Stimulated activated naive B cell treated with anti-CD40 and anti-IgM and Interleukin-4, amounts not matched to agents 10 μg/mL and 1 μg/mL and 100 μg/mL, for 72 hours (primary cell): ENCODE results near the gene HOXC11.

Experiments used
- ATAC-seq, 2 donors: fragments of 150-1000 bp; cut with Tn5 transposase; replicated peaks; 2 replicates each; pipeline ENCODE4 v1.10.0; 2021; ENCODE audit warnings: moderate library complexity in 1 of 2
- DNase-seq: peaks from one replicate; pipeline ENCODE4 v3.0.0; 2021
- H3K27ac Mint-ChIP-seq: one replicate; pipeline ENCODE4 v1.8.0; 2022; ENCODE audit warnings: mild to moderate bottlenecking, mixed read lengths
- H3K27me3 Mint-ChIP-seq, 2 donors: one replicate each; pipeline ENCODE4 v1.8.0; 2022; ENCODE audit warnings: mixed read lengths in 2 of 2
- H3K36me3 Mint-ChIP-seq, 2 donors: one replicate each; pipeline ENCODE4 v1.8.0; 2022; ENCODE audit warnings: mixed read lengths in 2 of 2, mild to moderate bottlenecking in 1 of 2
- H3K4me1 Mint-ChIP-seq, 2 donors: one replicate each; pipeline ENCODE4 v1.8.0; 2022; ENCODE audit warnings: mixed read lengths in 2 of 2, mild to moderate bottlenecking in 1 of 2
- H3K4me3 Mint-ChIP-seq, 2 donors: one replicate each; pipeline ENCODE4 v1.8.0; 2022; ENCODE audit warnings: mild to moderate bottlenecking in 2 of 2, mixed read lengths in 2 of 2, moderate library complexity in 1 of 2
- H3K9me3 Mint-ChIP-seq, 2 donors: one replicate each; pipeline ENCODE4 v1.8.0; 2022; ENCODE audit warnings: mixed read lengths in 2 of 2, mild to moderate bottlenecking in 1 of 2

HOXC11 gene

DNA sequence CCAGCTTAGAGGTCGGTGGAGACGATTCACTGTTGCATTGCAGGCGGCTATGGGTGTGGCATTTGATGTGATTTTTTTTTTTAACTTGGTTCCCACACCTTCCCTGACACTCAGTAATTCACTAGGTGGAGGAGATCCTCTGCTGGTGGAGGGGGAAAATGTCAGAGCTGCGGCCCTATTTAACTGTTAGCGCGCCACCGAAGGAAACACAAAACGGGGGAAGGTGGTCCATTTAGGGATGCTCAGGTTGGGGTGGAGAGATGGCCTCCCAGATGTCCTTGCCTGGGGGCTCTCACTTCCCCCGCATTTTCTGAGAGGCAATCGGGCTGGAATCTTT, 22.5 kb upstream of the HOXC11 start:
- Mint-ChIP-seq H3K4me1 (peaks cover 4 to 8% of the 10 kb centered on the region in 2 donors), H3K27me3 (peaks cover 74 to 85% of the 10 kb centered on the region in 2 donors), H3K9me3 (peaks cover 0 to 2% of the 10 kb centered on the region in 2 donors), H3K36me3 (peaks cover 0 to 6% of the 10 kb centered on the region in 2 donors), H3K27ac (no peak overlapping the region), H3K4me3 (no peak overlapping the region)
- ATAC-seq (no peak), DNase-seq (no peak)

DNA sequence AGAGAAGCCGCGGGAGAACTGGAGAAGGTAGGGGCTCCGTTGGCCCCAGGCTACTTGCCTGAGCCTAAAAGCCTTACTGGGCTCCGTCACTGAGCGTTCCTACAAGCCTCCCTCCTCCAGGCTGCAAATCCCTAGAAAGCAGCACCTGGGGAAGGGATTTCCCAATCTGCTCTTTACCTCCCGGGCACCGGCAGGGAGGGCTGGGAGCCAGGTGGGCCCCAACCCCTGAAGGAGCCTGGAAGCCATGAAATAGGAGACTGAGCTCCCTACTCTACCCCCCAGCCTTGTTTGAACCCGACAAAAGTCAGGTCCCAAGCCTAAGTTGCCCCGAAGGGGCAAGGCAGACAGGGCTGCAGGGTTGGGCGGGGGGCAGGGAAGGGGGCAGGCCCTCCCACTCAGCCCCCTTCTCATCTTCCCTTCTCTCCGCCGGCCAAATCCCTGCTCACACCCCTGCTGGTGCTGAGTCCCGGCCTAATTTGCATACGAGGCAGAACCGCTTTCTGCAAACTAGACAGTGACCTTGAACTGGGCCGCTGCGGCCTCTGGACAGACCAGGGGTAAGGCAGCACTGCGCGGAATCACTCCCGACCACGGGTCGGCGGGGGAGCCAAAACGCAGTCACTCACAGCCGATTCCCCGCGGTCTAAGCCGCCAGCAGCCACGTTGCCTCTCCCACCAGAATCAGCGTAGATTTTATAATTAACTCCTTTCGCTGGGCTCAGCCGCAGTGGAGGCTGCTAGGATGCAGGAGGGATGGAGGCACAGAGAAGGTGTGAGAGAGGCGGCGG, 21.9 kb upstream of the HOXC11 start:
- Mint-ChIP-seq H3K27me3 (peaks cover 74 to 85% of the 10 kb centered on the region in 2 donors), H3K4me3 (peak overlapping the region in 1 of 2 donors; percentile 11), H3K27ac (peak overlapping the region; percentile 76)

DNA sequence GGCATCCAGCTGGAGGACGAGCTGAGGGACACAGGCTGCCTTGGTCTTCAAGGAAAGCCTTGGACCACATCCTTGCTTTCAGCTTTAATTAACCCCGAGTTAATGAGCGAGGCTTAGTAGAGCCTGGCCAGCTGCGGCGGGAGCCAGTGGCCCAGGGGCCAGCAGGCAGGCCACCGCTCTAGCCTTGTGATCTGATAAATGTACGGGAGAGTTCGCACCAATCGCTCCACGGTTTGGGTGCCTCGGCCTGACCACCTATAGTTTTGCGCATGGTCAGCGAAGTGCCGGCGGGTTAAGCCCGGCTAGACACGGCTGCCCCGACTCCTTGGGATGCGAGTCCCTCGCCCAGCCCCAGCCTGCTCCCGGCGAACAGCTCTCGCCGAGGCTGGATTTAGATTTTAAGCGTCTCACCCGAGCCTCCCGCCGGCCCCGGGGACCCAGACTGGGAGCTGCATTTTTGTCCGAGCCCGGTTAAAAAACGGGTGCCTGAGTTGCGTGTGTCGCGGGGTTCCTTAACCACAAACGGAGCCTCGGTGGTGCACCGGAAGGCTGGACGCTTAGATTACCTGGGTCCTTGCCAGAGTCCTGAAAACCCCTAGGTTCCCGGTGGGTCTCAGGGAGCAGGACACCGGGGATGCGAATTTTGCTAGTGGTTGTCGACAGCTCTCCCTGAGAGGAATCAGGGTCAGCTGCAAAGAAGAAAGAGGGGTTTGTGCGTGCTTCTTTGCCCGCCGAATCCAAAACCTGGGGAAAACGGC, 21.2 kb upstream of the HOXC11 start:
- H3K4me1 Mint-ChIP-seq = peaks cover 10 to 17% of the 10 kb centered on the region in 2 donors
- DNase-seq = no peak
- peaks cover 0 to 4% of the 10 kb centered on the region in 2 donors for H3K9me3 Mint-ChIP-seq
- H3K27ac Mint-ChIP-seq = peak overlapping the region; percentile 76
- ATAC-seq = no peak
- H3K36me3 Mint-ChIP-seq = peaks cover 0 to 6% of the 10 kb centered on the region in 2 donors
- peak overlapping the region in 1 of 2 donors; percentile 11 for H3K4me3 Mint-ChIP-seq
- peaks cover 74 to 85% of the 10 kb centered on the region in 2 donors for H3K27me3 Mint-ChIP-seq

More for the DNA sequence above, 21.9 kb upstream of the HOXC11 start:
- H3K4me1 Mint-ChIP-seq = peaks cover 6 to 12% of the 10 kb centered on the region in 2 donors
- peaks cover 0 to 6% of the 10 kb centered on the region in 2 donors for H3K36me3 Mint-ChIP-seq
- DNase-seq = no peak
- no peak for ATAC-seq
- H3K9me3 Mint-ChIP-seq = peaks cover 0 to 4% of the 10 kb centered on the region in 2 donors

DNA sequence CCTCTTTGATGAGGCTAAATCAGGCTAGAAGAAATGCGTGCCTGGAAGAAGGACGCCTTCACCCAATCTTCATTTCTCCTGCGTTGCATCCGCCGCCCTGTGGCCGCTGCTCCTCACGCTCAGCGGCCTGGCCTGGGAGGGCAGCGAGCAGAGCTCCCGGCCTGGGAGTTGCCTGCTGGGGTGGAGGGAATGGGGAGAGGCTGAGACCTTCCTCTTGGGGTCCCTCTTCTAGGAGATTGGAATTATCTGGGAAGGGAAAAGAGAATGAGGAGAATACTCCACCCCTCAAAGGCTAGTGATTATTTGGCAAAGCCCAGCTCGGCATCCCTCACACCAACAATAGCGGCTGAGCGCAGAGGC, 20.6 kb upstream of the HOXC11 start:
- H3K36me3 Mint-ChIP-seq = peaks cover 0 to 6% of the 10 kb centered on the region in 2 donors

DNA sequence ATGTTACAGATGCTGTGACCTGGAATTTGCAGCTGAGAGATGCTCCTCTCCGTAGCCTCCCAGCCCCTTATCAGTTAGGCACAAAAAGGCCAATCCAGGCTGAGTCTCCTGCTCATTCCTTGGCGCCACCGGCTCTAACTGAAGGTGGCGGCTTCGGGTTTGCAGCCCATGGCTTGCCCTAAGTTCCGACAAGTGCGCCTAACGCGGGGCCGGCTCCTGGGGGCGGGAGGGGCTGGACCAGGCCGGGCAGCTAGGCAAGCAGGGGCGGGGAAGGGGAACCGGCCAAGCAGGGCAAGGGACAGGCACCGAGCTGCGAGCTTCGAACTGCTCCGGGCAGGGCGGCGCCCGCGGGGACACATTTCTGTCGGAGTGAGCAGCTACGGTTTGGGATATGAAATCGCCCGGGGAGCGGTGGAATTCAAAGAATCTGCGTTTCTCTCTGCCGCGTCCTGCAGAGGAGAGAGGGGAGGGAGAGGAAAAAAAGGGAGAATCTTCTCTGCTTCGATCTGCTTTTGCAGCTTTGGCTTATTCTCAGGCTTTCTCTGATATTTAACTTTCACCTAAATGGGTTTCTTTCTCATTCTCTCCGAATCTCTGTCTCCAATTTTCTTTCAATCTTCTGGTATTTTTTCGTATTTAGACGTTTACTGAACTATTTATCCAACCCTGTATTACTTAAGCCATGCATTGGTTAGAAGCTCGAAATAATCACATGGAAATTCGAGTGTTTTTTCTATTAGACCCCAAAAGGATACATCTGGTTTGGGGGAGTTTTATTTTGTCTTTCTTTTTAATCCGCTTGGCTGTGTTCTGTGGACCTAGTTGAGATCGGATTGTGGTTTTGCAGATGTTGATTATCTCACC, 19.8 kb upstream of the HOXC11 start:
- no peak for DNase-seq
- Mint-ChIP-seq H3K9me3 (peaks cover 0 to 4% of the 10 kb centered on the region in 2 donors), H3K27me3 (peaks cover 77 to 90% of the 10 kb centered on the region in 2 donors), H3K27ac (peak overlapping the region; percentile 62), H3K4me3 (peak overlapping the region; percentile 5 to 7), H3K4me1 (peaks cover 11 to 22% of the 10 kb centered on the region in 2 donors), H3K36me3 (peaks cover 0 to 6% of the 10 kb centered on the region in 2 donors)
- ATAC-seq = no peak

More for the DNA sequence above, 20.6 kb upstream of the HOXC11 start:
- Mint-ChIP-seq H3K27ac (peak overlapping the region; percentile 62), H3K27me3 (peaks cover 76 to 87% of the 10 kb centered on the region in 2 donors), H3K4me1 (peaks cover 11 to 22% of the 10 kb centered on the region in 2 donors), H3K4me3 (peak overlapping the region in 1 of 2 donors; percentile 6), H3K9me3 (peaks cover 0 to 4% of the 10 kb centered on the region in 2 donors)
- no peak for ATAC-seq
- no peak for DNase-seq

DNA sequence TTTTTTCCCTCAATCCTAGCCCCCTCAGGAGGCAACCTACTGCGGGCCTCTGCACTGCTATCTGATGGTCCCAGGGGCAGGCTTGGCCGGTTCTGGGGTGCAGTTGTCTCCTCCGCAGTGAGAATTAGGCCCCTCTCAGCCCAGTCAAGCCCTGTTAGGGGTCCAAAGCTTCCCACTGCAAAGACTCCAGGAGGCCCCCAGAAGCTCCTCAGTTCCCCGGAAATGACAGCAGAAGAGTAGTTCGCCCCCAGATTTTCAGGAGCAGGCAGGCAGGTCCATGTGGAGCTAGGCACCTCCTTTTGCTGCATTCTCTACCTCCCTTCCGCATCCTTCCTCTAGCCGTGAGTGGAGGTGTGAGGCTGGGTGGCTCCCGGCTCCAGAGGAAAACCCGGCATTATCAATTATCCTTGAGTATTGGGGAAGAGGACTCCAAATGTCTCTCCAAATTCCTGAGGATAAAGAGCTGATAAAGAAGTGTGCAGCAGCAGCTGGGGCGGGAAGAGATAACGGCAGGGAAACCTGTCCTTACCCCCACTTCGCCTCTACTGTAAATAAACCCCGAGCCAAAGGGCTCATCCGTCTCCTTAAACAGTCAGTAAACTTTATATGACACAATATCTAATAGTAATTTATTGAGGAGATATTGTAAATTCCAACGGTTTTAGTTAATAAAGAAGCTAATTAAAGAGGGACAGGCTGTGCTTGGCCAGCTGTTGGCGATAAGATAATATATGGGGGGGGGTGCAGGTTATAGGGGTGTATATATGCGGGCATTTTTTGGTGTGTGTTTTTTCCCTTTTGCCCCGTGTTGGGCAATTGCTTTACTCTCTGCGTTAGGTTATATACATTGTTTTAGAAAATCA, 18.9 kb upstream of the HOXC11 start:
- DNase-seq (no peak), ATAC-seq (no peak)
- Mint-ChIP-seq H3K27ac (peak overlapping the region; percentile 73), H3K27me3 (peaks cover 77 to 90% of the 10 kb centered on the region in 2 donors), H3K4me3 (no peak overlapping the region), H3K9me3 (peaks cover 0 to 4% of the 10 kb centered on the region in 2 donors), H3K36me3 (peaks cover 0 to 6% of the 10 kb centered on the region in 2 donors), H3K4me1 (peaks cover 11 to 22% of the 10 kb centered on the region in 2 donors)

DNA sequence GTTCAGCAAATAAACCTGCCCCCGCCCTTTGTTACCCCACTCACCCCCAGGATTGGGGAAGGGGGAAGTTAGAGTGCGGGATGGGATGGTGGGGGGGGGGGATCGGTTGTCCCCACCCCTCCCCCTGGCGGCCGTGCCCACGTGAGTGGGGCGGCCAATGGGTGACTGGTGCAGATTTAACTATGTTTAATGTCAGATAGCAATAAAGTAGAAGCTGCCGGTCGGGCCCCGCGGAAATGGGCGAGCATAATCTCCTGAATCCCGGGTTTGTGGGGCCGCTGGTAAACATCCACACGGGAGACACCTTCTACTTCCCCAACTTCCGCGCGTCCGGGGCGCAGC, 18.3 kb upstream of the HOXC11 start, which contains the start of gene HOXC12:
TSS of gene HOXC12 (plus strand) at position 210 of the 342 bp plus-strand sequence. CDS start at position 237, 27 bp downstream.
- H3K27me3 Mint-ChIP-seq = peaks cover 79 to 90% of the 10 kb centered on the region in 2 donors
- ATAC-seq (no peak), DNase-seq (no peak)
- peaks cover 0 to 6% of the 10 kb centered on the region in 2 donors for H3K36me3 Mint-ChIP-seq
- H3K9me3 Mint-ChIP-seq = peaks cover 2 to 4% of the 10 kb centered on the region in 2 donors
- H3K4me1 Mint-ChIP-seq = peaks cover 11 to 22% of the 10 kb centered on the region in 2 donors
- H3K4me3 Mint-ChIP-seq = no peak within 1 kb of the TSS
- peak within 1 kb of the TSS; percentile 73 for H3K27ac Mint-ChIP-seq

DNA sequence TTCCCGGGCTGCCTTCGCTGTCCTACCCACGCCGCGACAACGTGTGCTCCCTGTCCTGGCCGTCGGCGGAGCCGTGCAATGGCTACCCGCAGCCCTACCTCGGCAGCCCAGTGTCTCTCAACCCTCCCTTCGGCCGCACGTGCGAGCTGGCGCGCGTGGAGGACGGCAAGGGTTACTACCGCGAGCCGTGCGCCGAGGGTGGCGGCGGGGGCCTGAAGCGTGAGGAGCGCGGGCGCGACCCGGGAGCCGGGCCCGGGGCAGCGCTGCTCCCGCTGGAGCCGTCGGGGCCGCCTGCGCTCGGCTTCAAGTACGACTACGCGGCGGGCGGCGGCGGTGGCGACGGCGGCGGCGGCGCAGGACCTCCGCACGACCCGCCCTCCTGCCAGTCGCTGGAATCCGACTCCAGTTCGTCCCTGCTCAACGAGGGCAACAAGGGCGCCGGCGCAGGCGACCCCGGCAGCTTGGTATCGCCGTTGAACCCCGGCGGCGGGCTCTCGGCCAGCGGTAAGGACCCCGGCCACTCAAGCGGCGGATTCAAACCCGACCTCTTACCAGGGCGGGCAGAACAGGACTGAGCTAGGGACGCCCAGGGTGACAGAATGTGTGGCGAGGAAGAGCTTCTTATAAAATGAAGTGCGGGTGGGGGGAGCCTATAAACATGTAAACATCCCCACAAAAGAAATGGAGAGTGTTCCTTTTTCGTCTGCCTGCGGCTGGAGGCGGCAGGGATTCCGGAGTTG, 17.7 kb upstream of the HOXC11 start:
- peaks cover 0 to 6% of the 10 kb centered on the region in 2 donors for H3K36me3 Mint-ChIP-seq
- H3K27me3 Mint-ChIP-seq = peaks cover 79 to 90% of the 10 kb centered on the region in 2 donors
- no peak for ATAC-seq
- no peak overlapping the region for H3K4me3 Mint-ChIP-seq
- H3K4me1 Mint-ChIP-seq = peaks cover 14 to 27% of the 10 kb centered on the region in 2 donors
- peaks cover 4 to 6% of the 10 kb centered on the region in 2 donors for H3K9me3 Mint-ChIP-seq
- H3K27ac Mint-ChIP-seq = peak overlapping the region; percentile 73
- DNase-seq = no peak

DNA sequence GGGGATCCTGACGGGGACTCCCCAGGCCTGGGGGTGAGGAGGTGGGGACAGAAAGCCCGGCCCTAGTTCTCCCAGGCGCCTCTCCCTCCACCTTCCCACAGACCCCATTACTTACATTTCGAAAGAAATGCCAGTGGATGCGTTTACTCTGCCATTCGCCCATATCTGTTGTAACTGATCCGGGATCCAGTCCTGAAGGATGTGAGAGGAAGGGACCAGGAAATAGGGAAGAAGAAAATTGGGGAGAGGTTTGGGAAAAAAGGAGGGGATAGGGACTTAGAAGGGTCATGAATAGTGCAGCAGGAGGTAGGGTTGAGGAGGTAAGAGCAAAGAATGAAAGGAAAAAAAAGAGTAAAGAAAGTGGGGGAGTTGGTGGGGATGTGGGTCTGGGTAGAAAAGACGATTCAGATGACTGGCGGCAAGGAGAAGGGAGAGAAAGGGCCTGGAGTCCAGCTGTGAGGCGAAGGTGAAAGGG, 17.1 kb upstream of the HOXC11 start:
- DNase-seq = no peak
- peaks cover 80 to 90% of the 10 kb centered on the region in 2 donors for H3K27me3 Mint-ChIP-seq

DNA sequence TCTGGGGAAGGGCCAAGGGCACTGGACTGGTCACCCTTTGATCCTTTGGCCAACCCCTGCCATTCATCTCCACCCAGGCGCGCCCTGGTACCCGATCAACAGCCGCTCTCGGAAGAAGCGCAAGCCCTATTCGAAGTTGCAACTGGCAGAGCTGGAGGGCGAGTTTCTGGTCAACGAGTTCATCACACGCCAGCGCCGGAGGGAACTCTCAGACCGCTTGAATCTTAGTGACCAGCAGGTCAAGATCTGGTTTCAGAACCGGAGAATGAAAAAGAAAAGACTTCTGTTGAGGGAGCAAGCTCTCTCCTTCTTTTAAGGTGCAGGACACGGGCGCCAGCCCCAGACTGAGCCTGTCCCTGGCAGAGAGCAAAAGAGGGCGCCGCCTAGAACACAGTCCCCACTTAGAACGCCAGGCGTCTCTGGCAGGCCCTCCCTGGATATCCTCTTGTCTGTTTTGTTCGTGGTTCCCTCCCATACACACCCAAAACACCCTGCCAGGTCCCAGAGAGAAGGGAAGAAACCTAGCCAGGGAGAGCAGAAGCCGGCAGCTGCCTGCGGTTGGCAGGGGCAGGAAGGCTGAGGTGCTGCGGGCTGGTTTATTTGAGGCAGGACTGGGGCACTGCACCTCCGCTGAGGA, 16.6 kb upstream of the HOXC11 start:
- DNase-seq (no peak), ATAC-seq (no peak)
- H3K27me3 Mint-ChIP-seq = peaks cover 76 to 90% of the 10 kb centered on the region in 2 donors
- peak overlapping the region; percentile 84 for H3K27ac Mint-ChIP-seq
- peaks cover 2 to 6% of the 10 kb centered on the region in 2 donors for H3K36me3 Mint-ChIP-seq
- H3K9me3 Mint-ChIP-seq = peaks cover 4 to 6% of the 10 kb centered on the region in 2 donors
- H3K4me1 Mint-ChIP-seq = peaks cover 10 to 30% of the 10 kb centered on the region in 2 donors
- peak overlapping the region; percentile 54 to 55 for H3K4me3 Mint-ChIP-seq

More for the DNA sequence above, 17.1 kb upstream of the HOXC11 start:
- peak overlapping the region; percentile 54 to 55 for H3K4me3 Mint-ChIP-seq
- no peak for ATAC-seq
- H3K4me1 Mint-ChIP-seq = peaks cover 14 to 30% of the 10 kb centered on the region in 2 donors
- H3K27ac Mint-ChIP-seq = peak overlapping the region; percentile 84
- H3K9me3 Mint-ChIP-seq = peaks cover 4 to 6% of the 10 kb centered on the region in 2 donors
- peaks cover 2 to 6% of the 10 kb centered on the region in 2 donors for H3K36me3 Mint-ChIP-seq

DNA sequence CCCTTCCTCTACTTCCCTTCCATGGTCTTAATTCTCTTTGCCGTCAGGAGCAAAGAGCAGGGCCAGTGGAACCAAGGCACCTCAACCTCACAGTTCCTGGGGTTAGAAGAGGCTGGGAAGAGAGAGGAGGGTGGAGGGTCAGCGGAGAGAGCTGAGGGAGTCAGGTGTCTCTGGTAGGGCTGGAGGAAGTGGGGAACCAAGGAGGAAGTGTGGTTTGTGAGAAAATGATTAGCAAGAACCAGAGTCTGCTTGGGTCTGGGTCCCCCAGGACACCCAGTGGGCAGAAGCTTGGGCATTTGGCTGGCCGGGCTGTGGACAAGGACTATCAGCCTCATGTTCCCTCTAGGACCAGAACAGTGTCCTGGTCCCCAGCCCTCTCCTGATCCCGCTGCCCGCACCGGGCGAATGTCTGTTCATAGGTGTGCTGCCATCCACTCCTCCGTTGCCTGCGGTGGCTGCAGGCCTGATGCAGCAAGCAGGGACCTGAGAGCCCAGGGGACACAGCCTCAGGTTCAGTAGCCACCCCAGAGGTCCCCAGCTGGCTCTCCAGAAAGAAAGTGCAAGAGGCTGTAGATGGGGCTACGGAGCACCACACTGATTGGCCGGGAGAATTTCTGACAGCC, 15.9 kb upstream of the HOXC11 start:
- peaks cover 70 to 89% of the 10 kb centered on the region in 2 donors for H3K27me3 Mint-ChIP-seq
- H3K4me3 Mint-ChIP-seq = no peak overlapping the region
- peaks cover 10 to 26% of the 10 kb centered on the region in 2 donors for H3K4me1 Mint-ChIP-seq
- peak overlapping the region; percentile 51 for H3K27ac Mint-ChIP-seq
- no peak for ATAC-seq
- H3K9me3 Mint-ChIP-seq = peaks cover 4 to 6% of the 10 kb centered on the region in 2 donors
- DNase-seq = no peak
- H3K36me3 Mint-ChIP-seq = peaks cover 2 to 6% of the 10 kb centered on the region in 2 donors
